Rectal smooth muscle tissue (tissue), 1 donor: ENCODE measurements around the gene TPRX1.

Experiments
- H3K27ac ChIP-seq: one replicate; pipeline ENCODE4 v1.7.0; 2013; ENCODE audit warnings: low read depth, low read length, inconsistent platforms
- H3K27me3 ChIP-seq: one replicate; pipeline ENCODE4 v1.7.0; 2013; ENCODE audit warnings: low read length; ENCODE audit not compliant: control insufficient read depth, insufficient read depth
- H3K36me3 ChIP-seq: one replicate; pipeline ENCODE4 v1.7.0; 2013; ENCODE audit warnings: low read length; ENCODE audit not compliant: control insufficient read depth, insufficient read depth
- H3K4me1 ChIP-seq: one replicate; pipeline ENCODE4 v1.7.0; 2013; ENCODE audit warnings: low read length; ENCODE audit not compliant: control insufficient read depth, insufficient read depth
- H3K4me3 ChIP-seq: one replicate; pipeline ENCODE4 v1.7.0; 2013; ENCODE audit warnings: low read length
- H3K9ac ChIP-seq: one replicate; pipeline ENCODE4 v1.7.0; 2013; ENCODE audit warnings: low read length

TPRX1 gene

GRCh38 chr19:47762615-47763308 is 41.6 kb downstream of the TPRX1 start:
- Histone ChIP-seq H3K4me1 (no peaks in the 10 kb centered on the region), H3K4me3 (no peak overlapping the region), H3K27ac (no peak overlapping the region), H3K9ac (no peak overlapping the region), H3K27me3 (no peaks in the 10 kb centered on the region), H3K36me3 (no peaks in the 10 kb centered on the region)

GRCh38 chr19:47762151-47762550 is 42.2 kb downstream of the TPRX1 start:
- H3K27me3 ChIP-seq = no peaks in the 10 kb centered on the region
- no peaks in the 10 kb centered on the region for H3K36me3 ChIP-seq
- no peak overlapping the region for H3K4me3 ChIP-seq
- H3K9ac ChIP-seq = no peak overlapping the region
- no peaks in the 10 kb centered on the region for H3K4me1 ChIP-seq
- no peak overlapping the region for H3K27ac ChIP-seq

GRCh38 chr19:47761566-47761965 is 42.8 kb downstream of the TPRX1 start:
- H3K36me3 ChIP-seq = peaks cover 3% of the 10 kb centered on the region

GRCh38 chr19:47760632-47760999 is 43.7 kb downstream of the TPRX1 start:
- peaks cover 12% of the 10 kb centered on the region for H3K36me3 ChIP-seq
- H3K4me3 ChIP-seq = no peak overlapping the region
- no peak overlapping the region for H3K27ac ChIP-seq
- H3K4me1 ChIP-seq = no peaks in the 10 kb centered on the region
- no peaks in the 10 kb centered on the region for H3K27me3 ChIP-seq
- no peak overlapping the region for H3K9ac ChIP-seq

More at GRCh38 chr19:47761566-47761965, 42.8 kb downstream of the TPRX1 start:
- Histone ChIP-seq H3K27ac (no peak overlapping the region), H3K4me3 (no peak overlapping the region), H3K27me3 (no peaks in the 10 kb centered on the region), H3K4me1 (no peaks in the 10 kb centered on the region), H3K9ac (no peak overlapping the region)

GRCh38 chr19:47758443-47758804 is 45.9 kb downstream of the TPRX1 start:
- H3K27me3 ChIP-seq = no peaks in the 10 kb centered on the region
- no peak overlapping the region for H3K9ac ChIP-seq
- no peaks in the 10 kb centered on the region for H3K4me1 ChIP-seq
- H3K4me3 ChIP-seq = no peak overlapping the region
- no peak overlapping the region for H3K27ac ChIP-seq
- H3K36me3 ChIP-seq = peaks cover 21% of the 10 kb centered on the region

GRCh38 chr19:47757617-47758442 is 46.5 kb downstream of the TPRX1 start:
- H3K27ac ChIP-seq = no peak overlapping the region
- H3K4me3 ChIP-seq = no peak overlapping the region
- H3K36me3 ChIP-seq = peaks cover 26% of the 10 kb centered on the region
- H3K4me1 ChIP-seq = no peaks in the 10 kb centered on the region
- H3K9ac ChIP-seq = no peak overlapping the region
- H3K27me3 ChIP-seq = no peaks in the 10 kb centered on the region

- H3K27me3 ChIP-seq = no peaks in the 10 kb centered on the region
- H3K4me3 ChIP-seq = no peak overlapping the region
- no peak overlapping the region for H3K27ac ChIP-seq
- no peaks in the 10 kb centered on the region for H3K4me1 ChIP-seq
- H3K9ac ChIP-seq = no peak overlapping the region
- peaks cover 33% of the 10 kb centered on the region for H3K36me3 ChIP-seq
These were observed 47.3 kb downstream of the TPRX1 start for GRCh38 chr19:47756953-47757608.

- H3K27ac ChIP-seq = no peak overlapping the region
These were observed 47.8 kb downstream of the TPRX1 start for GRCh38 chr19:47756627-47756929.

GRCh38 chr19:47755762-47756626 is 48.4 kb downstream of the TPRX1 start:
- Histone ChIP-seq H3K27me3 (no peaks in the 10 kb centered on the region), H3K36me3 (peaks cover 42% of the 10 kb centered on the region), H3K9ac (no peak overlapping the region), H3K4me1 (no peaks in the 10 kb centered on the region), H3K4me3 (no peak overlapping the region), H3K27ac (no peak overlapping the region)

More at GRCh38 chr19:47756627-47756929, 47.8 kb downstream of the TPRX1 start:
- H3K4me3 ChIP-seq = no peak overlapping the region
- no peak overlapping the region for H3K9ac ChIP-seq
- no peaks in the 10 kb centered on the region for H3K27me3 ChIP-seq
- H3K36me3 ChIP-seq = peaks cover 36% of the 10 kb centered on the region
- no peaks in the 10 kb centered on the region for H3K4me1 ChIP-seq

- H3K4me1 ChIP-seq = no peaks in the 10 kb centered on the region
- no peak overlapping the region for H3K4me3 ChIP-seq
- no peaks in the 10 kb centered on the region for H3K27me3 ChIP-seq
- H3K27ac ChIP-seq = no peak overlapping the region
- no peak overlapping the region for H3K9ac ChIP-seq
- H3K36me3 ChIP-seq = peaks cover 50% of the 10 kb centered on the region
These were observed 49.1 kb downstream of the TPRX1 start for GRCh38 chr19:47755065-47755761.

GRCh38 chr19:47754206-47755064 is 49.9 kb downstream of the TPRX1 start:
- Histone ChIP-seq H3K36me3 (peaks cover 56% of the 10 kb centered on the region), H3K27ac (no peak overlapping the region), H3K9ac (no peak overlapping the region), H3K4me1 (no peaks in the 10 kb centered on the region), H3K27me3 (no peaks in the 10 kb centered on the region), H3K4me3 (no peak overlapping the region)
